Neural progenitor cell (in vitro differentiated cells): ENCODE results near the gene CCR4.

Source experiments
- EZH2 ChIP-seq: fragments of 200-600 bp; sonication (generic); IDR thresholded peaks from 2 replicates; pipeline ENCODE4 v1.6.1; 2017; ENCODE audit warnings: antibody characterized with exemption, mild to moderate bottlenecking, moderate library complexity
- EZH2phosphoT487 ChIP-seq: fragments of 200-600 bp; sonication (generic); IDR thresholded peaks from 2 replicates; pipeline ENCODE4 v1.6.1; 2017; ENCODE audit warnings: antibody characterized with exemption
- TF ChIP-seq, protein P1 (sequence below): fragments of 200-600 bp; sonication (generic); IDR thresholded peaks from 2 replicates; pipeline ENCODE4 v1.5.1; 2017; ENCODE audit warnings: antibody characterized with exemption, mild to moderate bottlenecking

GRCh38 chr3:33004205-33004604 is 52.8 kb downstream of the CCR4 start:
- TF ChIP-seq, protein P1, sequence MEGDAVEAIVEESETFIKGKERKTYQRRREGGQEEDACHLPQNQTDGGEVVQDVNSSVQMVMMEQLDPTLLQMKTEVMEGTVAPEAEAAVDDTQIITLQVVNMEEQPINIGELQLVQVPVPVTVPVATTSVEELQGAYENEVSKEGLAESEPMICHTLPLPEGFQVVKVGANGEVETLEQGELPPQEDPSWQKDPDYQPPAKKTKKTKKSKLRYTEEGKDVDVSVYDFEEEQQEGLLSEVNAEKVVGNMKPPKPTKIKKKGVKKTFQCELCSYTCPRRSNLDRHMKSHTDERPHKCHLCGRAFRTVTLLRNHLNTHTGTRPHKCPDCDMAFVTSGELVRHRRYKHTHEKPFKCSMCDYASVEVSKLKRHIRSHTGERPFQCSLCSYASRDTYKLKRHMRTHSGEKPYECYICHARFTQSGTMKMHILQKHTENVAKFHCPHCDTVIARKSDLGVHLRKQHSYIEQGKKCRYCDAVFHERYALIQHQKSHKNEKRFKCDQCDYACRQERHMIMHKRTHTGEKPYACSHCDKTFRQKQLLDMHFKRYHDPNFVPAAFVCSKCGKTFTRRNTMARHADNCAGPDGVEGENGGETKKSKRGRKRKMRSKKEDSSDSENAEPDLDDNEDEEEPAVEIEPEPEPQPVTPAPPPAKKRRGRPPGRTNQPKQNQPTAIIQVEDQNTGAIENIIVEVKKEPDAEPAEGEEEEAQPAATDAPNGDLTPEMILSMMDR, result no peak
- TF ChIP-seq EZH2phosphoT487 (no peak), EZH2 (no peak)
